NB4 (cell line): Measurements from ENCODE around the gene SCN2B.

Experiments used
- DNase-seq: peaks from one replicate; pipeline ENCODE4 v3.0.0; 2010; ENCODE audit warnings: low read depth
- H3K4me3 ChIP-seq: one replicate; pipeline ENCODE4 v1.5.1; 2011; ENCODE audit warnings: mild to moderate bottlenecking, low read depth, low read length, moderate library complexity
- MYC ChIP-seq: IDR thresholded peaks from 2 replicates; pipeline ENCODE4 v1.6.1; 2011; ENCODE audit warnings: low read depth, low read length
- POLR2A ChIP-seq: IDR thresholded peaks from 2 replicates; pipeline ENCODE4 v1.6.1; 2011; ENCODE audit warnings: mild to moderate bottlenecking; ENCODE audit not compliant: insufficient read length; ENCODE audit errors: extremely low read depth
- TF ChIP-seq, protein P1 (sequence below): IDR thresholded peaks from one replicate; pipeline ENCODE4 v1.5.1; 2012; ENCODE audit warnings: low read depth, low read length
- TF ChIP-seq, protein P2 (sequence below): IDR thresholded peaks from 2 replicates; pipeline ENCODE4 v1.6.1; 2011; ENCODE audit warnings: low read depth, low read length

The SCN2B gene

DNA sequence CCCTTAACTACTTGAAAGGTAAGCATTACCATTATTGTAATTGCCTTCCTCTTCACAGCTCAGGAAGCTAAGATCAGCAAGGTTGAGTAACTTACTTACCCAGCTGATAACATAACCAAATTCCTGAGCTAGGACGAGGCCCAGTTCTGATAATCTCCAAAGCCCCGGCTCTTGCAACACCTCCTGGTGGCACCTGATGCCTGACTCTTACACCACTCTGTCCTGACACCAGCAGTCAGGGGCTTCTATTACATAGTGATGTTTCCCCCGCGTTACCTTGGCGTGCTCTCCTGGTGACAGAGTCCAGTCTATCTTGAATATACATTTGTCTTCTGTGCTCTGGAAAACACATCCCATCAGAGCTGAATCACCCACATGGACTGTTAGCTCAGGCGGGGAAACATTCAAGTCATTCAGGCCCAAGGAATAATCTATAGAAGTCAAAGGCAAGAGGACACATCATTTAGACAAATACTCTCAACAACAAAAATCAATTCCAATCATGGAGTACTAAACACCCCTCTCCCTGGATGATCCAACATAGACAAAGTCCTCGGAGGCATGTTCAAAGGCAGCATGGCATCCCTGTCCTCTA, 35.8 kb upstream of the SCN2B start:
- no peak overlapping the region for H3K4me3 ChIP-seq
- DNase-seq, result peak; percentile 50
- TF ChIP-seq, protein P1, sequence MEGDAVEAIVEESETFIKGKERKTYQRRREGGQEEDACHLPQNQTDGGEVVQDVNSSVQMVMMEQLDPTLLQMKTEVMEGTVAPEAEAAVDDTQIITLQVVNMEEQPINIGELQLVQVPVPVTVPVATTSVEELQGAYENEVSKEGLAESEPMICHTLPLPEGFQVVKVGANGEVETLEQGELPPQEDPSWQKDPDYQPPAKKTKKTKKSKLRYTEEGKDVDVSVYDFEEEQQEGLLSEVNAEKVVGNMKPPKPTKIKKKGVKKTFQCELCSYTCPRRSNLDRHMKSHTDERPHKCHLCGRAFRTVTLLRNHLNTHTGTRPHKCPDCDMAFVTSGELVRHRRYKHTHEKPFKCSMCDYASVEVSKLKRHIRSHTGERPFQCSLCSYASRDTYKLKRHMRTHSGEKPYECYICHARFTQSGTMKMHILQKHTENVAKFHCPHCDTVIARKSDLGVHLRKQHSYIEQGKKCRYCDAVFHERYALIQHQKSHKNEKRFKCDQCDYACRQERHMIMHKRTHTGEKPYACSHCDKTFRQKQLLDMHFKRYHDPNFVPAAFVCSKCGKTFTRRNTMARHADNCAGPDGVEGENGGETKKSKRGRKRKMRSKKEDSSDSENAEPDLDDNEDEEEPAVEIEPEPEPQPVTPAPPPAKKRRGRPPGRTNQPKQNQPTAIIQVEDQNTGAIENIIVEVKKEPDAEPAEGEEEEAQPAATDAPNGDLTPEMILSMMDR, result no peak

DNA sequence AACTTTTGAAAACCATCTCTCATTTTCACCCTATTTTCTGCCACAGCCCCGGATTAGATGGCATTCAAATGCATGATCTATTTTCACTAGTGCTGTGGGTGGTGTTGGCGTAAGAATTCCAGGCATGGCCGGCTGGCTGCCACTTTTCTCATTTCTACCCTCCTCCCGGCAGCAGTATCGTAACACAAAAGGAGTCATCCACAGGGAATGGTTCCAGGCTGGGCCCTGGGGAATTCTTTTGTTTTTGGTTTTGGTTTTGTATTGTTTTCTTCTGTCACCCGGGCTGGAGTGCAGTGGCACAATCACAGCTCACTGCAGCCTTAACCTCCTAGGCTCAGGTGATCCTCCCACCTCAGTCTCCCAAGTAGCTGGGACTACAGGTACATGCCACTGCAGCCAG, 34.6 kb upstream of the SCN2B start:
- no peak overlapping the region for H3K4me3 ChIP-seq
- no peak for DNase-seq
- TF ChIP-seq, protein P1, result no peak

DNA sequence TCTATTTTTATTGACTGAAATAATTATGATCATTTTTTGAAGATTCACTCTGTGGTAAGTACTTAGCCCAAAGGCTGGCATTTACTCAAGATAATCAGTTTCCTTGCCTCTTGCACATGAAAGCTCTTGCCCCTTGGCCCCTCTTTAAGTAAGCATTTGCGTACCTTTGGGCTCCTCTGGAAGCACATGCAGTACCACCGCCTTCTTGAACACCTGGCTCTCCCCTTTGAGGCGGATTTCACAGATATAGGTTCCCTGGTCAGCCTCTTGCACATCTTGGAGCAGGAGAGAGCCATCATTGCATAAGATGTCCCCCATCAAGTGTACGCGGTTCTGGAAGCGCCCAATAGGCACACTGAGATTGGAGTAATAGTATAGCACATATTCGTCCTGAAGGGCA, 33.9 kb upstream of the SCN2B start:
- H3K4me3 ChIP-seq, result no peak overlapping the region
- no peak for DNase-seq
- TF ChIP-seq POLR2A (no peak), MYC (no peak)
- TF ChIP-seq, protein P2, sequence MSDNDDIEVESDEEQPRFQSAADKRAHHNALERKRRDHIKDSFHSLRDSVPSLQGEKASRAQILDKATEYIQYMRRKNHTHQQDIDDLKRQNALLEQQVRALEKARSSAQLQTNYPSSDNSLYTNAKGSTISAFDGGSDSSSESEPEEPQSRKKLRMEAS, result no peak
- TF ChIP-seq, protein P1, result no peak

DNA sequence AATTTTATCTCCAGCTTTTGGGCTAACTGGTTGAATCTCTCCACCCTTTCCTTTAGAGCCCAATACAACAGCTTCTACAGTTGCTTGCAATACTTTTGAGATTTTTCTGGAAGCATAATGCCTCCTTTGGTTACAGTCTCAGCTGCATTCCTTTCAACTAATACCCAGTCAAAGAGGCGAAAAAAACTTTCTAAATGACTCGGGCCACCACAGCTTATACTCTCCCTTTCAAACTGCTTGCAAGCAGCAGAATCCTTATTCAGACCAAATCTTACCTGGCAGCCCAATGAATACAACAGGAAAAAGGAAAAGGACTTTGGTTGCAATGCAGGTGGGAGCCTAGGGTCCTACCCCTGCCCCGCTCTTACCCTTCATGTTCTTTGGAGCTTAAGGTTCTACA, 32.6 kb upstream of the SCN2B start:
- no peak overlapping the region for H3K4me3 ChIP-seq
- TF ChIP-seq MYC (no peak), POLR2A (no peak)
- TF ChIP-seq, protein P2, result no peak

DNA sequence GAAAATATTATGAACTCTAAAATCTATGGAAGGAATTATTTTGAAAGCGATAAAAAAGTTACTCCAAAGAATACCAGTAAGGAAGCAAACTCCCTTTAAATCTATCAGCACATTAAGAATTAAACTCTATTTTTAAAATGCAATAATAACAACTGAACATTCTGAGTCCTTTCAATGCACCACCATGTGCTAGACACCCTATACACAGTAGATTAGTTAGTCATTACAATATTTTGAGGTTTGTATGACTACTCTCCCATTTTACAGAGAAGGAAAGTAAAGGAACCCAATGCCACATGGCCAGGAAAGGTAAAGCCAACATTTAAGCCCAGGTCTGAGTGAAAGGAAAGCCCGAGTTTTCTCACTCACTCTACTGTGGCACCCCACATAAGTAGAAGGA, 30.6 kb upstream of the SCN2B start:
- DNase-seq, result no peak
- TF ChIP-seq MYC (no peak), POLR2A (no peak)
- TF ChIP-seq, protein P1, result no peak
- TF ChIP-seq, protein P2, result no peak
- no peak overlapping the region for H3K4me3 ChIP-seq

More for the DNA sequence above, 32.6 kb upstream of the SCN2B start:
- DNase-seq, result no peak

DNA sequence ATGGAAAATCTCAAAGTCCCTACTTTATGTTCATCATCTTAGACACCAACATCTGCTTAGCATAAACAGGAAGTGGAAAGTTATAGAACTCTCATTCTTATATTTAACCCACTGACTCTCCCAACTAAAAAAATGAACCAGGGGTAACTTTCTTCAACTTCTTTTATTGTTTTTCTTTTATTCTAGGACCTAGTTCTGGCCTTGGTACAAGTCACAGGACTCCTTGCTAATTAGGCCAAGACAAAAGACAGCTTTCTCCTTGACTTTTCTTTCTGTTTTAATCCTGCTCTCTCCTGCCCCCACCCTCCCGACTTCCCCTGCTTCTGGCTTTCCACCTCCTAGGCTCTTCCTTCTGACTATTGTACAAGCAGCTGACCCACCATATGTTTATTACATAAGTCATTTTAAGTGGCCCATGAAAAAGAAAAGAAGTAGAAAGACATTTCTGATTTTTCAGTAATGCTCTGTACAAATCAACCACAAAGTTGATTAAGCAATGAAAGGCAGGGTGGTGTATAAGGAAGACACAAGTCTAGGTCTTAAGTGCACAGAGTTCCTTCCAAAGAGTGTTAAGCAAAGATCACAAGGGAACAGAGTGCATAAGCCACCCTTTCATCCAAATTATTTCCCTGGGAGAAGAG, 30.1 kb upstream of the SCN2B start:
- H3K4me3 ChIP-seq, result no peak overlapping the region
- TF ChIP-seq, protein P2, result no peak
- TF ChIP-seq MYC (no peak), POLR2A (no peak)
- TF ChIP-seq, protein P1, result no peak
- peak; percentile 79 for DNase-seq
